Astrocyte (in vitro differentiated cells and primary cell): ENCODE results near the gene KIAA0319L. TPM values are rescaled to one million over a fixed set of nuclear protein-coding genes. Genes with fewer than 3 reads are reported as not detected.

ENCODE experiments used
- DNase-seq: peaks from one replicate; pipeline ENCODE4 v3.0.0-alpha.2; 2010; ENCODE audit warnings: low read depth
- FAIRE-seq: peaks from 2 replicates; lab custom pipeline; 2011; peaks lifted over from hg19 to GRCh38; lab: Jason Lieb, UNC
- H2AFZ ChIP-seq: 2 replicates; pipeline ENCODE4 v1.6.0; 2012; ENCODE audit warnings: low read depth, low read length, inconsistent platforms
- H3K27ac ChIP-seq: 2 replicates; pipeline ENCODE4 v1.5.1; 2011; ENCODE audit warnings: low read depth, low read length, inconsistent platforms
- H3K27me3 ChIP-seq: 2 replicates; pipeline ENCODE4 v1.6.0; 2011; ENCODE audit warnings: low read length, inconsistent platforms; ENCODE audit not compliant: insufficient read depth
- H3K36me3 ChIP-seq: 2 replicates; pipeline ENCODE4 v1.5.1; 2011; ENCODE audit warnings: low read length, inconsistent platforms; ENCODE audit not compliant: insufficient read depth
- H3K4me1 ChIP-seq: 2 replicates; pipeline ENCODE4 v1.5.1; 2011; ENCODE audit warnings: low read length, inconsistent platforms; ENCODE audit not compliant: insufficient read depth
- H3K4me2 ChIP-seq: 2 replicates; pipeline ENCODE4 v1.6.0; 2012; ENCODE audit warnings: low read length, inconsistent platforms
- H3K4me3 ChIP-seq: 2 replicates; pipeline ENCODE4 v1.5.1; 2011; ENCODE audit warnings: low read depth, mild to moderate bottlenecking, low read length, inconsistent platforms; ENCODE audit not compliant: insufficient read depth
- H3K79me2 ChIP-seq: 2 replicates; pipeline ENCODE4 v1.6.0; 2012; ENCODE audit warnings: mild to moderate bottlenecking, low read length, inconsistent platforms; ENCODE audit not compliant: insufficient read depth
- H3K9ac ChIP-seq: 2 replicates; pipeline ENCODE4 v1.6.0; 2012; ENCODE audit warnings: mild to moderate bottlenecking, low read length, inconsistent platforms
- H3K9me3 ChIP-seq: 2 replicates; pipeline ENCODE4 v1.5.1; 2012; ENCODE audit warnings: low read depth, mild to moderate bottlenecking, low read length, inconsistent platforms; ENCODE audit not compliant: insufficient read depth
- H4K20me1 ChIP-seq: 2 replicates; pipeline ENCODE4 v1.6.0; 2012; ENCODE audit warnings: low read length, inconsistent platforms; ENCODE audit not compliant: insufficient read depth
- H3K27ac Mint-ChIP-seq: one replicate; pipeline ENCODE4 v1.8.0; 2021; ENCODE audit warnings: mild to moderate bottlenecking, mixed read lengths; ENCODE audit not compliant: unreplicated experiment
- H3K27me3 Mint-ChIP-seq: one replicate; pipeline ENCODE4 v1.8.0; 2021; ENCODE audit warnings: low read depth, mixed read lengths; ENCODE audit not compliant: unreplicated experiment
- H3K36me3 Mint-ChIP-seq: one replicate; pipeline ENCODE4 v1.8.0; 2021; ENCODE audit warnings: low read depth, mixed read lengths; ENCODE audit not compliant: unreplicated experiment
- H3K4me1 Mint-ChIP-seq: one replicate; pipeline ENCODE4 v1.8.0; 2021; ENCODE audit warnings: low read depth, mixed read lengths; ENCODE audit not compliant: unreplicated experiment
- H3K4me3 Mint-ChIP-seq: one replicate; pipeline ENCODE4 v1.8.0; 2021; ENCODE audit warnings: mild to moderate bottlenecking, moderate library complexity, mixed read lengths; ENCODE audit not compliant: unreplicated experiment
- H3K9me3 Mint-ChIP-seq: one replicate; pipeline ENCODE4 v1.8.0; 2021; ENCODE audit warnings: mild to moderate bottlenecking, mixed read lengths; ENCODE audit not compliant: unreplicated experiment
- CTCF ChIP-seq: IDR thresholded peaks from 2 replicates; pipeline ENCODE4 v1.5.1; 2011; ENCODE audit warnings: low read depth, mild to moderate bottlenecking, inconsistent platforms, low read length, moderate library complexity; ENCODE audit not compliant: insufficient read depth
- EZH2 ChIP-seq: IDR thresholded peaks from 2 replicates; pipeline ENCODE4 v1.6.1; 2012; ENCODE audit warnings: mild to moderate bottlenecking, low read length, inconsistent platforms; ENCODE audit not compliant: insufficient read depth
- total RNA-seq: library from RNA; stranded (reverse); gene quantifications from 2 replicates; pipeline ENCODE4 v1.2.1, GENCODE V29; 2021

Gene KIAA0319L
- total RNA-seq, 1 donor from 2014 or later, result 42.5 TPM

- H3K4me1 ChIP-seq, result peaks cover 36% of the 10 kb centered on the region
- H3K4me2 ChIP-seq, result peak overlapping the region; percentile 88
- H4K20me1 ChIP-seq, result peaks cover 58% of the 10 kb centered on the region
- H3K4me3 ChIP-seq, result peak overlapping the region; percentile 85
- no peaks in the 10 kb centered on the region for H3K9me3 ChIP-seq
- Mint-ChIP-seq H3K27me3 (no peaks in the 10 kb centered on the region), H3K4me1 (peaks cover 25% of the 10 kb centered on the region), H3K36me3 (peaks cover 8% of the 10 kb centered on the region), H3K27ac (peak overlapping the region; percentile 77), H3K9me3 (no peaks in the 10 kb centered on the region), H3K4me3 (peak overlapping the region; percentile 92)
- H3K27ac ChIP-seq, result peak overlapping the region; percentile 95
- H2AFZ ChIP-seq, result peak overlapping the region; percentile 98
- H3K36me3 ChIP-seq, result peaks cover 3% of the 10 kb centered on the region
- H3K27me3 ChIP-seq, result no peaks in the 10 kb centered on the region
- H3K79me2 ChIP-seq, result peaks cover 62% of the 10 kb centered on the region
- TF ChIP-seq EZH2, result no peak
- TF ChIP-seq CTCF, result no peak
- peak overlapping the region; percentile 91 for H3K9ac ChIP-seq
- DNase-seq (no peak), FAIRE-seq (no peak)
These were observed 602 bp downstream of the KIAA0319L start for GRCh38 chr1:35556484-35557117.

GRCh38 chr1:35555601-35556477 lies 1.4 kb downstream of the KIAA0319L start:
- Mint-ChIP-seq H3K27ac (no peak overlapping the region), H3K9me3 (no peaks in the 10 kb centered on the region), H3K27me3 (no peaks in the 10 kb centered on the region), H3K36me3 (peaks cover 5% of the 10 kb centered on the region), H3K4me1 (peaks cover 23% of the 10 kb centered on the region), H3K4me3 (peak overlapping the region; percentile 92)
- Histone ChIP-seq H3K36me3 (peaks cover 3% of the 10 kb centered on the region), H3K27me3 (no peaks in the 10 kb centered on the region), H4K20me1 (peaks cover 50% of the 10 kb centered on the region), H3K9ac (peak overlapping the region; percentile 91), H3K9me3 (no peaks in the 10 kb centered on the region), H3K27ac (peak overlapping the region; percentile 95), H3K4me1 (peaks cover 35% of the 10 kb centered on the region), H2AFZ (no peak overlapping the region), H3K79me2 (peaks cover 55% of the 10 kb centered on the region), H3K4me2 (peak overlapping the region; percentile 88), H3K4me3 (peak overlapping the region; percentile 85)
- peak; percentile 72 for DNase-seq
- TF ChIP-seq EZH2 (no peak), CTCF (no peak)
- FAIRE-seq, result peak; percentile 47
